ENCODE results near the gene ID1.
"Not testable (repeated sequence)": the region's sequence is repeated elsewhere in the genome, so short reads cannot be mapped to it uniquely, and the experiment has no call there.

Gene ID1

DNA sequence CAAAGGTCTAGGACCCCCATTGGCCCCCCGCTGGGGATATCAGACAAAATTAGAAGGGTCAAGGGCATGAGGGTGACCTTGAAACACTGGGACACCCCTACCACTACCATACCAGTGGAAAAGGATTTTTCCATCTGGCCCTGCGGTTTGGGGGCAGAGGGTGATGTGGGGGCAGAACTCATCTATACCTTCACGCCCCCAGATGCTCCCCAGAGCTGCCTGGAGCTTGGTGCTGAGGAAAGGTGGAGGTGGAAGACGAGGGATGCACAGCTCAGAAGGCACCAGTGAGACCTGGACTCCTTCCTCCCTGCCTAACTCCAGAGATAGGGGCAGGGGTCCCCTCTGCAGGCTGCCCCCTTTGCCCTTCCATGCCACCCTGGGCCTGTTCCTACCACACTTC is 33.7 kb downstream of the ID1 start:
- no peak for DNase-seq

DNA sequence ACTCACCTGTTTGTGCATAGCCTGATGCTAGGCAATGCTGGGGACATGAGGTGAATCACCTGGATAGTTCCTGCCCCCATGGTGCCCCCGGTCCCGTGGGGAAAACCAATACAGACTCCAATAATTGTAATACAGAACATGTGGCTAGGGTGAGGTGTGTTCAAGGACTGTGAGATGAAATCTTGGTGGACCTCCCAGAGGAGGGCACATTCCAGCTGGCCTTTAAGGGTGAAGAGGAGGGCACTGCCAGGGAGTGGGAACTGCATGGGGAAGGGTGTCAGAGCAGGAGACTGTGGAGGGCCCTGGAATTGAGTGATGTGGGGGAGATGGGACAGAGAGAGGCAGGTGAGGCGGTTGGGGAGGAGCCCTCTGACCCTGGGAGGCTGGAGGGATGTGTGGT is 35.2 kb downstream of the ID1 start:
- no peak for DNase-seq

DNA sequence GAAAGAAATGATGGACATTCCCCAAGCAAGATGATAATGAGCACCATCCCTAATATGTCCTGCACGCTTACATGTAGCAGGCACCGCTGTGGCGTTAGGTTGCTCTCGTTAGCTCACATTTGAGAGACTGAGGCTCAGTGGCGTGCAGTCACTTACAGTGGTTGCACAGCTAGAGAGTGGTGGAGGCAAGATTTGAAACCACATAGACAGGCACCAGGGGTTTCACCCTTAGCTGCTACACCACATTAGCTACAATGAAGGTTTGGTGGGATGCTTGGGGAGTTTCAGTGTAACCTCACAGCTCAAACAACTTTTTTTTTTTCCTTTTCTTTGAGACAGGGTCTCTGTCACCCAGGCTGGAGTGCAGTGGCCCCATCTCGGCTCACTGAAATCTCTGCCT is 36.3 kb downstream of the ID1 start:
- no peak for DNase-seq

DNA sequence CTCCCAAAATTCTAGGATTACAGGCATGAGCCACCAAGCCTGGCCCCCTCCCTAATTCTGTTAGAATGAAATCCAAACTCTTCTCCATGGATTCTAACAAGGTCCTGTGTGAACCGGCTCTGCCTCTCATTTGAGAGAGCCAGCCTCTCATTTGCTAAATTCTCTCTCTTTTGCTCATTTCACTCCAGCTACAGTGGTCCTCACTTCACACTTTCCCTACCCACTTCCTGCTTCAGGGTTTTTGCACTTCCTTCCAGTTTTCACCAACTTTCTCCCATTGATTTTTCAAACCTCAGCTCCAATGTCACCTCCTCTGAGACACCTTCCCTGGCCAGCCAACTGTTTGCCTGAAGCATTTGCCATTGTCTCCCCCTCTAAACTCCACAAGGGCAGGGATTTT is 37.7 kb downstream of the ID1 start:
- DNase-seq: no peak

DNA sequence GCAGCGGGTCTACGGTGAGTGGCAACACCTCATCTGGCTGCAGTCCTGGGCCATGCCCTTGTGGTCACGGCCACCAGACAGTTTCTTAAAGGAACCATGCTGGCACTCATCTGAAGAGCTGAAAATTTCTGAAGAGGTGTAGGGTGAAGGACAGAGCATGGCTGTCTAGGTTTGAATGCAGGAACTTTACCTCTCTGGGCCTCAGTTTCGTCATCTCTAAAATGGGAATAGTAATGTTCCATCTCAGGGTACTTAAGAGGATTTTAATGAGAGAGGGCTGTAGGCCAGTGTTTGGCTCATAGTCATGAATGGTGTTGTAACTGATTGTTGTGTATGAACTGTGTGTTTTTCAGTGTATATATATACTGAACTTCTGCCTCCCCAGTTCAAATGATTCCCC is 38.4 kb downstream of the ID1 start:
- no peak for DNase-seq

DNA sequence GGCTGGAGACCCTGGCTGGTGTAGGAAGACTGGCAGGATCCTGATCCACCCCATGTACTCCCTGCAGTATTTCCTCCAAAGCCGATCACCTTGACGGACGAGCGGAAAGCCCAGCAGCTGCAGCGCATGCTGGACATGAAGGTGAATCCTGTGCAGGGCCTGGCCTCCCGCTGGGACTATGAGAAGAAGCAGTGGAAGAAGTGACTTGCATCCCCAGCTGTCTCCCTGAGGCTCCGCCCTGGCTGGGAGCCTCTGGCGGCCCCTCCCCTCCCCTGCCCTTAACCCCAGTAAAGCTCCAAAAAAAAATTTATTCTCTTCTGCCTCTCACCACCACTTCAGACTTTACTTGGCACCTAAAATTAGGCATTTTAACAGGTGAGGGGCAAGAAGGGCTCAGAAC is 39.6 kb downstream of the ID1 start:
- no peak for DNase-seq

DNA sequence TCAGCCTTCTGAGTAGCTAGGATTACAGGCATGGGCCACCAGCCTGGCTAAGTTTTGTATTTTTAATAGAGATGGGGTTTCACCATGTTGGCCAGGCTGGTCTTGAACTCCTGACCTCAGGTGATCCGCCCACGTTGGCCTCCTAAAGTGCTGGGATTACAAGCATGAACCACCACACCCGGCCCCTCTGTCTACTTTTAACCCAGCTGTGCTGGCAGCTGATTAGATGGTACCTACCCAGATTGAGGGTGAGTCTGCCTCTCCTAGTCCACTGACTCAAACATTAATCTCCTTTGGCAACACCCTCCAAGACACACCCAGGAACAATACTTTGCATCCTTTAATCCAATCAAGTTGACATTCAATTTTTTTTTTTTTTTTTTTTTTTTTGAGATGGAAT is 43.0 kb downstream of the ID1 start:
- DNase-seq: not testable (repeated sequence)

DNA sequence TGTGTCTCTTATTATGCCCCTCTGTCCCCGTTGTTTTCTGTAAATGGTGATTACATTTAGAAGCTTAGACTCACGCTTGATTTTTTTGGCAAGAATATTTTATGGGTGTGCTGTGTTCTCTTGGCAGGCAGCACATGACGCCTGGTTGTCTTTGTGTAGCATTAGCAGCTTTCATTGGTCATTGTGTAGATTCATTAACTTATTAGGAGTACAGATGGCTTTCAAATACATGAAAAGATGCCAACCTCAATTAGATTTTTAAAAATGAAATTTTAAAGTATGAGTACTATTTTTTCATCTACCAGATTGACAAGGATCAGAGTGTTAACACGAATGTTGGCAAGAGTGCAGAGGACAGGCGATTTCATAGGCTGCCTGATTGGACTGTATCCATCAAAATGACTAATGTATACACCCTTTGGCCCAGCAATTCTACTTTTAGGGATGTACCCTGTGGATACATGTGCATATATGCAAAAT is 47.9 kb downstream of the ID1 start:
- no peak for DNase-seq

DNA sequence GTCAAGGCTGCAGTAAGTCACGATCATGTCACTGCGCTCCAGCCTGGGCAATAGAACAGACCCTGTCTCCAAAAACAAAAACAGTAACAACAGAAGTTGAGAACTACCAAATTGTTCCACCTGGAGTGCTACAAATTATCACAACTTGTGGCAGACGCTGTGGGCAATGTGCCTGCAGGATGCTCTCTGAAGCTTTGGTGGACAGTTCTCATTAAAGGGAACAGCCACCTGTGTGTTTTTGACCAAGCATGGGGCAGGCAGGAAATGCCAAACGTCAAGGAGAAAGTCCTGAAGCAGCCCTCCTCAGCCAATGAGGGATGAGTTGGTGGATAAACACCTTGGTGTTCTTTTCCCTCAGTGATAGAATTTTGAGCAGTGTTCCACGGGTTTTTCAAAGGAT is 48.5 kb downstream of the ID1 start:
- no peak for DNase-seq

DNA sequence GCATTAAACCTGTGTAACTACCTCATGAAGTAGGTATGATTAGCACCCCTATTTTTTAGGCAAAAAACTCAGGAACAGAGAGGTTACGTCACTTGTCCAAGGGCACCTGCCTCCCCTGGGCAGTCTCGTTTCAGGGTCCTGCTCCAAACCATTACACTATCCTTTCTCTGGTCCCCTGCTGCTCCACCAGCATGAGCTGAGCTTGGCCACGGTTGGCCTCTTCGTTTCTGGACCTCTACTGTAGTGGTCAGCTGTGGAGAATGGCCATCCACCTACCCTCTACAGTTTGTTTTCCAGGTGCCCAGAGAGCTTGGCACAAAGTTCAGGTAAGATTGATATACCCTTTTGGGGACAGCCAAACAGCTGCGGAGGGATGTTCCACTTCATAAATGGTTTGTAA is 49.4 kb downstream of the ID1 start:
- no peak for DNase-seq

Measured in 8988T (cell line).